Measurements from ENCODE around the gene SHISAL2A.

- TF ChIP-seq HDAC6 (IDR thresholded peaks at IDR 0.05; ENCODE audit: low read depth, low read length) (no peak), RAD21 (IDR thresholded peaks at IDR 0.05 in 1 of 2, conservative IDR thresholded peaks at IDR 0.05 in 1 of 2; ENCODE audit: low read depth in 2 of 2, low read length in 2 of 2) (no peak), POLR2AphosphoS5 (IDR thresholded peaks at IDR 0.05; ENCODE audit: low read depth, low read length) (no peak), CBX8 (IDR thresholded peaks at IDR 0.05; ENCODE audit: borderline replicate concordance, low read depth, low read length) (no peak), BACH1 (IDR thresholded peaks at IDR 0.05; ENCODE audit: low read length) (no peak), NRF1 (IDR thresholded peaks at IDR 0.05; ENCODE audit: low read depth, low read length) (no peak), POLR2A (IDR thresholded peaks at IDR 0.05; ENCODE audit: control extremely low read depth in 1 of 2, low read depth in 2 of 2, low read length in 2 of 2) (no peak), JUND (IDR thresholded peaks at IDR 0.05; ENCODE audit: low read length) (no peak), EZH2 (IDR thresholded peaks at IDR 0.05; ENCODE audit: low read depth, low read length, severe bottlenecking) (no peak), E2F6 (IDR thresholded peaks at IDR 0.05) (no peak)
- TF ChIP-seq, protein P1, sequence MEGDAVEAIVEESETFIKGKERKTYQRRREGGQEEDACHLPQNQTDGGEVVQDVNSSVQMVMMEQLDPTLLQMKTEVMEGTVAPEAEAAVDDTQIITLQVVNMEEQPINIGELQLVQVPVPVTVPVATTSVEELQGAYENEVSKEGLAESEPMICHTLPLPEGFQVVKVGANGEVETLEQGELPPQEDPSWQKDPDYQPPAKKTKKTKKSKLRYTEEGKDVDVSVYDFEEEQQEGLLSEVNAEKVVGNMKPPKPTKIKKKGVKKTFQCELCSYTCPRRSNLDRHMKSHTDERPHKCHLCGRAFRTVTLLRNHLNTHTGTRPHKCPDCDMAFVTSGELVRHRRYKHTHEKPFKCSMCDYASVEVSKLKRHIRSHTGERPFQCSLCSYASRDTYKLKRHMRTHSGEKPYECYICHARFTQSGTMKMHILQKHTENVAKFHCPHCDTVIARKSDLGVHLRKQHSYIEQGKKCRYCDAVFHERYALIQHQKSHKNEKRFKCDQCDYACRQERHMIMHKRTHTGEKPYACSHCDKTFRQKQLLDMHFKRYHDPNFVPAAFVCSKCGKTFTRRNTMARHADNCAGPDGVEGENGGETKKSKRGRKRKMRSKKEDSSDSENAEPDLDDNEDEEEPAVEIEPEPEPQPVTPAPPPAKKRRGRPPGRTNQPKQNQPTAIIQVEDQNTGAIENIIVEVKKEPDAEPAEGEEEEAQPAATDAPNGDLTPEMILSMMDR (IDR thresholded peaks at IDR 0.05; ENCODE audit: control extremely low read depth in 1 of 3, insufficient read depth in 1 of 3, low read depth in 1 of 3, low read length in 3 of 3): no peak
Measured at GRCh38 chr1:52636721-52637695, 4.0 kb downstream of the SHISAL2A start.

Measured in H1 (cell line).